Measurements from ENCODE around the gene HAL. TPM values are rescaled to one million over a fixed set of nuclear protein-coding genes. Genes with fewer than 3 reads are reported as not detected.
A peak's percentile ranks its signal among the peaks of the same experiment; 100 is the strongest.

The HAL gene
- total and polyA plus RNA-seq, 2 of the 4 experiments (the other 2 are of a cell fraction): under 0.01 to 0.02 TPM

GRCh38 chr12:95986635-95987570 lies 9.2 kb downstream of the HAL start:
- Histone ChIP-seq H3K79me1 (ENCODE audit: low read depth in 1 of 2, low read length in 2 of 2) (no peaks in the 10 kb centered on the region), H3K56ac (ENCODE audit: extremely low read depth, insufficient read depth, low read length) (no peak overlapping the region), H2AK9ac (replicated peaks; ENCODE audit: low read depth, low read length, poor library complexity) (no peak overlapping the region), H3K27me3 (ENCODE audit: control insufficient read depth, insufficient read depth, low read length) (peaks cover 16% of the 10 kb centered on the region), H4K91ac (ENCODE audit: insufficient read depth, low read depth, low read length) (no peak overlapping the region), H3K4me1 (ENCODE audit: control insufficient read depth, insufficient read depth, low read length) (peaks cover 2% of the 10 kb centered on the region; the same call in 1 of the 2 replicates), H3K9ac (ENCODE audit: low read depth, low read length) (no peak overlapping the region), H2BK15ac (ENCODE audit: low read depth, low read length) (no peak overlapping the region), H3K18ac (ENCODE audit: low read depth, low read length) (no peak overlapping the region), H3K4me3 (ENCODE audit: insufficient read depth, low read depth, low read length) (no peak overlapping the region), H3K4ac (ENCODE audit: low read depth, low read length) (no peak overlapping the region), H2BK120ac (ENCODE audit: low read depth, low read length) (no peak overlapping the region), H3K27ac (ENCODE audit: insufficient read depth, low read length) (no peak overlapping the region), H3K9me1 (ENCODE audit: insufficient read depth, low read length) (no peaks in the 10 kb centered on the region), H3K36me3 (ENCODE audit: control insufficient read depth, insufficient read depth, low read length) (no peaks in the 10 kb centered on the region), H3K23ac (ENCODE audit: low read depth, low read length) (no peak overlapping the region), H4K20me1 (ENCODE audit: insufficient read depth, low read length) (no peaks in the 10 kb centered on the region), H4K8ac (ENCODE audit: low read depth in 2 of 2, low read length in 2 of 2) (no peak overlapping the region), H2AK5ac (ENCODE audit: low read depth, low read length) (no peak overlapping the region), H3K9me3 (ENCODE audit: control insufficient read depth, insufficient read depth, low read length) (no peaks in the 10 kb centered on the region), H3K14ac (replicated peaks; ENCODE audit: low read depth, low read length) (no peak overlapping the region), H3K4me2 (ENCODE audit: low read depth, low read length) (no peak overlapping the region), H4K5ac (ENCODE audit: low read depth, low read length) (no peak overlapping the region), H2BK20ac (ENCODE audit: low read depth, low read length) (no peak overlapping the region), H2AFZ (replicated peaks; ENCODE audit: low read length, poor library complexity) (no peak overlapping the region), H2BK5ac (ENCODE audit: low read depth, low read length, poor library complexity, severe bottlenecking) (no peak overlapping the region)
- in situ Hi-C loops (cut with MboI; ENCODE audit: low sequenced_read_pairs) (no loop called here), dilution Hi-C loops (cut with HindIII; ENCODE audit: low sequenced_read_pairs, unreplicated experiment) (no loop called here), intact Hi-C loops (cut with micrococcal nuclease) (no loop called here)
- no peak for TF ChIP-seq MAFK (IDR thresholded peaks at IDR 0.05; ENCODE audit: low read depth, low read length)
- TF ChIP-seq CTCF (conservative IDR thresholded peaks at IDR 0.05; ENCODE audit: low read depth, low read length): no peak
- no peak for TF ChIP-seq CEBPB (IDR thresholded peaks at IDR 0.05; ENCODE audit: low read depth, low read length)
- no peak for TF ChIP-seq RAD21 (IDR thresholded peaks at IDR 0.05; ENCODE audit: low read length)
- TF ChIP-seq MAZ (IDR thresholded peaks at IDR 0.05; ENCODE audit: borderline replicate concordance, low read depth, low read length): no peak
- no peak for TF ChIP-seq MXI1 (IDR thresholded peaks at IDR 0.05; ENCODE audit: borderline replicate concordance, low read depth, low read length)
- DNase-seq (no peak), ATAC-seq (ENCODE audit: low read depth) (peak; percentile 62)
- no TSS peak for BruUV-seq (replicated peaks)
- ChIA-PET POLR2A (ENCODE audit: unreplicated experiment) (no interaction called here), CTCF (no interaction called here)
- 20% methylated on average over 1 of the region's 14 CpGs; no CpG with 5 or more reads in 1 of the 2 experiments for WGBS, 2 experiments (ENCODE audit: extremely low coverage in 2 of 2, insufficient read length in 1 of 2)
